Fibroblast of skin of back (primary cell): ENCODE results near the gene FTO.
A peak's percentile ranks its signal among the peaks of the same experiment; 100 is the strongest.

Experiments used
- DNase-seq: peaks from one replicate; pipeline ENCODE4 v3.0.0-alpha.2; 2013

FTO gene

GRCh38 chr16:54022362-54022761 is 318.4 kb downstream of the FTO start:
- DNase-seq = no peak

- DNase-seq = no peak
Observed at GRCh38 chr16:54026456-54026855, 322.5 kb downstream of the FTO start.

- peak; percentile 81 for DNase-seq
Observed at GRCh38 chr16:54027062-54027461, 323.1 kb downstream of the FTO start.

- no peak for DNase-seq
Observed at GRCh38 chr16:54027558-54027957, 323.6 kb downstream of the FTO start.

GRCh38 chr16:54027995-54028394 is 324.0 kb downstream of the FTO start:
- no peak for DNase-seq

GRCh38 chr16:54030451-54030850 is 326.5 kb downstream of the FTO start:
- no peak for DNase-seq

GRCh38 chr16:54031107-54031760 is 327.3 kb downstream of the FTO start:
- DNase-seq = peak; percentile 27

- no peak for DNase-seq
Observed at GRCh38 chr16:54033747-54034146, 329.8 kb downstream of the FTO start.

- peak; percentile 27 for DNase-seq
Observed at GRCh38 chr16:54034684-54035083, 330.7 kb downstream of the FTO start.

GRCh38 chr16:54040480-54040879 is 336.5 kb downstream of the FTO start:
- DNase-seq = no peak

GRCh38 chr16:54040975-54041374 is 337.0 kb downstream of the FTO start:
- no peak for DNase-seq

GRCh38 chr16:54048586-54049495 is 344.9 kb downstream of the FTO start:
- no peak for DNase-seq

GRCh38 chr16:54049591-54050458 is 345.9 kb downstream of the FTO start:
- no peak for DNase-seq

- no peak for DNase-seq
Observed at GRCh38 chr16:54050459-54051210, 346.7 kb downstream of the FTO start.

- no peak for DNase-seq
Observed at GRCh38 chr16:54051821-54052220, 347.9 kb downstream of the FTO start.

GRCh38 chr16:54052271-54052670 is 348.3 kb downstream of the FTO start:
- no peak for DNase-seq

GRCh38 chr16:54053891-54054820 is 350.2 kb downstream of the FTO start:
- no peak for DNase-seq

GRCh38 chr16:54055191-54055590 is 351.2 kb downstream of the FTO start:
- no peak for DNase-seq

- no peak for DNase-seq
Observed at GRCh38 chr16:54055864-54056263, 351.9 kb downstream of the FTO start.

- DNase-seq = no peak
Observed at GRCh38 chr16:54056921-54057320, 353.0 kb downstream of the FTO start.

- DNase-seq = no peak
Observed at GRCh38 chr16:54059319-54059718, 355.4 kb downstream of the FTO start.
